A549 (cell line): Measurements from ENCODE around the gene RPS24. TPM values are rescaled to one million over a fixed set of nuclear protein-coding genes. Genes with fewer than 3 reads are reported as not detected.

Source experiments
- ATAC-seq, 2 experiments: fragments of 200-7000 bp in 1 of 2; fragments of >200 bp in 1 of 2; cut with Nextera tagmentation in 1 of 2; cut with Tn5 transposase in 1 of 2; 3 replicates each; pipeline versions ENCODE4 v1.8.0 to v1.9.1; 2018 to 2020; ENCODE audit warnings: mild to moderate bottlenecking in 1 of 2, moderate library complexity in 1 of 2
- CTCF ChIA-PET: fragments of 300-600 bp; sonication (Branson Sonifier 250); formaldehyde crosslinking; extraction: SDS; loops from one replicate; lab custom pipeline; 2021; ENCODE audit warnings: antibody characterized with exemption, inconsistent platforms; lab: Yijun Ruan, JAX
- POLR2A ChIA-PET: fragments of 350-600 bp; formaldehyde crosslinking; extraction: SDS; loops from one replicate; lab custom pipeline; 2021; ENCODE audit warnings: antibody characterized with exemption, inconsistent platforms; lab: Yijun Ruan, JAX
- DNase-seq, 2 experiments: peaks; one replicate each; pipeline versions ENCODE4 v3.0.0 to v3.0.0-alpha.2; 2011 to 2016; ENCODE audit warnings: low read depth in 1 of 2, low spot score in 1 of 2
- FAIRE-seq: peaks from 2 replicates; lab custom pipeline; 2011; peaks lifted over from hg19 to GRCh38; lab: Jason Lieb, UNC
- H3K27ac ChIP-seq, 2 experiments: fragments of >200 bp; sonication (Bioruptor Twin); formaldehyde crosslinking; 3 replicates each; pipeline ENCODE4 v1.5.1; 2016 to 2017
- H3K4me1 ChIP-seq: fragments of >200 bp; sonication (Bioruptor Twin); formaldehyde crosslinking; 3 replicates; pipeline ENCODE4 v1.6.1; 2016
- H3K4me2 ChIP-seq: fragments of >200 bp; sonication (Bioruptor Twin); formaldehyde crosslinking; 3 replicates; pipeline ENCODE4 v1.6.1; 2016
- H3K4me3 ChIP-seq: fragments of >200 bp; sonication (Bioruptor Twin); formaldehyde crosslinking; 3 replicates; pipeline ENCODE4 v1.5.1; 2016
- H3K9me3 ChIP-seq: fragments of >200 bp; sonication (Bioruptor Twin); formaldehyde crosslinking; 3 replicates; pipeline ENCODE4 v1.6.1; 2016
- ATOH8 ChIP-seq: fragments of 250-450 bp; sonication (Bioruptor Pico); IDR thresholded peaks from 2 replicates; pipeline ENCODE4 v1.5.0; 2020; ENCODE audit warnings: low read depth, mild to moderate bottlenecking, moderate library complexity
- BHLHE40 ChIP-seq: IDR thresholded peaks from 2 replicates; pipeline ENCODE4 v1.6.1; 2012; ENCODE audit warnings: low read depth, low read length, inconsistent platforms
- CBX2 ChIP-seq: fragments of 200-600 bp; sonication (generic); IDR thresholded peaks from 2 replicates; pipeline ENCODE4 v1.6.1; 2016; ENCODE audit warnings: low read depth, mild to moderate bottlenecking, borderline replicate concordance
- CEBPB ChIP-seq, 2 experiments: fragments of >200 bp in 1 of 2; sonication (Bioruptor Twin) in 1 of 2; formaldehyde crosslinking in 1 of 2; IDR thresholded peaks; 2 replicates each; pipeline ENCODE4 v1.6.1; 2012 to 2016
- CHD4 ChIP-seq: fragments of 200-600 bp; sonication (generic); IDR thresholded peaks from 2 replicates; pipeline ENCODE4 v1.6.1; 2016; ENCODE audit warnings: antibody characterized with exemption, mild to moderate bottlenecking, borderline replicate concordance
- E2F6 ChIP-seq: IDR thresholded peaks from 2 replicates; pipeline ENCODE4 v1.6.1; 2012; ENCODE audit warnings: low read depth, borderline replicate concordance
- GATA3 ChIP-seq: IDR thresholded peaks from 2 replicates; pipeline ENCODE4 v1.6.1; 2012; ENCODE audit warnings: borderline replicate concordance
- HDAC2 ChIP-seq: fragments of 200-600 bp; sonication (generic); IDR thresholded peaks from 2 replicates; pipeline ENCODE4 v1.6.1; 2016
- JUNB ChIP-seq: fragments of >200 bp; sonication (Bioruptor Twin); formaldehyde crosslinking; IDR thresholded peaks from 2 replicates; pipeline ENCODE4 v1.6.1; 2016
- KDM1A ChIP-seq: fragments of 200-600 bp; sonication (generic); IDR thresholded peaks from 2 replicates; pipeline ENCODE4 v1.6.1; 2016; ENCODE audit warnings: low read depth, mild to moderate bottlenecking
- KDM5A ChIP-seq: fragments of 200-600 bp; sonication (generic); IDR thresholded peaks from 2 replicates; pipeline ENCODE4 v1.6.1; 2016; ENCODE audit warnings: antibody characterized with exemption, mild to moderate bottlenecking
- MAFK ChIP-seq: fragments of 450-650 bp; IDR thresholded peaks from 2 replicates; pipeline ENCODE4 v1.6.1; 2014; ENCODE audit not compliant: partially characterized antibody
- MAX ChIP-seq: IDR thresholded peaks from 2 replicates; pipeline ENCODE4 v1.6.1; 2012
- MAZ ChIP-seq: fragments of 150-350 bp; IDR thresholded peaks from 2 replicates; pipeline ENCODE4 v1.6.1; 2014; ENCODE audit warnings: antibody characterized with exemption, low read depth, low read length, borderline replicate concordance
- POLR2A ChIP-seq: IDR thresholded peaks from 2 replicates; pipeline ENCODE4 v1.6.1; 2012; ENCODE audit warnings: mild to moderate bottlenecking, low read length
- POLR2AphosphoS2 ChIP-seq: conservative IDR thresholded peaks from 2 replicates; pipeline ENCODE4 v1.6.1; 2012; ENCODE audit warnings: low read length, improper control_type of control experiment, inconsistent platforms
- RARB ChIP-seq: fragments of 250-450 bp; sonication (Bioruptor Pico); IDR thresholded peaks from 2 replicates; pipeline ENCODE4 v1.8.0; 2021; ENCODE audit warnings: mild to moderate bottlenecking, moderate library complexity
- RNF2 ChIP-seq: fragments of 200-600 bp; sonication (generic); IDR thresholded peaks from 2 replicates; pipeline ENCODE4 v1.6.1; 2016; ENCODE audit warnings: low read depth, mild to moderate bottlenecking, antibody characterized with exemption, moderate library complexity, borderline replicate concordance
- SMC3 ChIP-seq: fragments of >200 bp; sonication (Bioruptor Twin); formaldehyde crosslinking; IDR thresholded peaks from 3 replicates; pipeline ENCODE4 v1.6.1; 2018; ENCODE audit warnings: inconsistent platforms
- ZC3H11A ChIP-seq: fragments of 450-650 bp; IDR thresholded peaks from 2 replicates; pipeline ENCODE4 v1.6.1; 2014; ENCODE audit warnings: antibody characterized with exemption, mild to moderate bottlenecking
- ZNF302 ChIP-seq: fragments of 250-450 bp; sonication (Bioruptor Pico); IDR thresholded peaks from 2 replicates; pipeline ENCODE4 v1.9.0; 2021; ENCODE audit warnings: inconsistent platforms, mild to moderate bottlenecking, moderate library complexity
- ZSCAN20 ChIP-seq: fragments of 250-450 bp; sonication (Bioruptor Pico); IDR thresholded peaks from 2 replicates; pipeline ENCODE4 v1.8.0; 2022; ENCODE audit warnings: mild to moderate bottlenecking, moderate library complexity
- WGBS: methylation state at CpG from one replicate; pipeline ENCODE4 v1.1.6; 2017; ENCODE audit errors: missing lambda C conversion rate; 5-methylcytosine and 5-hydroxymethylcytosine counted together
- polyA plus RNA-seq, 4 experiments: library from polyadenylated mRNA; depleted of rRNA in 3 of 4; stranded (reverse); fragments of >200 nt; fragmentation: RNase III in 1 of 4; extraction: RNeasy Plus Mini Kit Qiagen cat#74134 plus additional on column Dnase treatment in 1 of 4; gene quantifications; 2 replicates in 3 of 4; 3 replicates in 1 of 4; pipeline ENCODE4 v1.2.3, GENCODE V29; 2011 to 2017
- TF ChIP-seq, protein P1 (sequence below): fragments of >200 bp; sonication (Bioruptor Twin); formaldehyde crosslinking; IDR thresholded peaks from 2 replicates; pipeline ENCODE4 v1.6.1; 2016

RPS24 gene
- polyA plus RNA-seq, 2 of the 4 experiments (the other 2 are of a cell fraction): 4,263 to 5,509 TPM

DNA sequence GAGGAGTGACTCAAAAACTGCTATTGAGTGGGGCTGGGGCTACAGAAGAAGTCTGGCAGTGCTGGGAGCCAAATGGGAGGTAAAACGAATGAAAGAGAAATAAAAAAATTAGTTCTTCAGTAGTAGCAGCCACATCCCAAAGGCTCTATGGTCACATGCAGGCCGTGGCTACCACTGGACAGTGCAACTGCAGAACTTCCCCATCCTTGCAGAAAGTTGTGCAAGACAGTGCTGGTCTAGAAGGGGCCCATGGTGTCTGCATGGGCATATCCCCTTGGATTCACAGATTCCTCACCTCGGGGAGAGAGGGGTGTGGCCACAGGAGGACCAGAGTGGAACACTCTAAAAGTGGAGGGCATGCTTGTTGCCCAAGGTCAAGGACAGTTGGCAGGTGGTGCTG is 47.6 kb downstream of the RPS24 start:
- ChIA-PET CTCF (no interaction called here), POLR2A (no interaction called here)
- Histone ChIP-seq H3K27ac (no peak overlapping the region), H3K4me3 (no peak overlapping the region), H3K4me2 (no peak overlapping the region), H3K9me3 (no peaks in the 10 kb centered on the region), H3K4me1 (no peaks in the 10 kb centered on the region)
- FAIRE-seq: no peak
- 10% methylated on average over 3 of the region's 3 CpGs for WGBS
- no peak for ATAC-seq
- TF ChIP-seq HDAC2 (no peak), RNF2 (no peak), RARB (CRISPR knock-in tag) (no peak), ZSCAN20 (CRISPR knock-in tag) (no peak), POLR2AphosphoS2 (no peak), KDM5A (no peak), MAZ (no peak), CBX2 (no peak), ZC3H11A (no peak), BHLHE40 (no peak), GATA3 (no peak), POLR2A (no peak), CHD4 (no peak), SMC3 (no peak)
- TF ChIP-seq, protein P1, sequence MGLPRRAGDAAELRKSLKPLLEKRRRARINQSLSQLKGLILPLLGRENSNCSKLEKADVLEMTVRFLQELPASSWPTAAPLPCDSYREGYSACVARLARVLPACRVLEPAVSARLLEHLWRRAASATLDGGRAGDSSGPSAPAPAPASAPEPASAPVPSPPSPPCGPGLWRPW: no peak
- DNase-seq: no peak

DNA sequence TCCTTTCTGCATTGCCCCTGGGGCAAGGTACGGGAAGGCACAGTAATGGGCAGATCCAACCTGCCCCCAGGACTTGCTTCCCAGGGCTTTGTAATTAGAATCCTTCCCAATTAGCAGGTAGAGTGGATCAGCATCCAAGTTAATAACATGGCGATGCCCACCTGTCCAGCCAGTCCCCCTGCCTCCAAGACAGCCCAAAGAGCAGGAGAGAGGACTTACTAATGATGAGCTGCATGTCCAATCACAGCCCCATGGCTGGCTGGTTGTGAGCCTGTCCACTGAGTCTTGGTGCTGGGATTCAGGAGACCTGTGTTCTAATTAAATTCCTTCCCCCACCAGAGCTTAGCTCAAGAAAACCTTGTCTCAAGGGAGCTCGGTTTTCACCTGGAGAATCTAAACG is 49.0 kb downstream of the RPS24 start:
- FAIRE-seq (no peak), DNase-seq (no peak)

More for the DNA sequence above, 49.0 kb downstream of the RPS24 start:
- Histone ChIP-seq H3K27ac (no peak overlapping the region), H3K4me2 (no peak overlapping the region), H3K4me3 (no peak overlapping the region), H3K4me1 (no peaks in the 10 kb centered on the region), H3K9me3 (no peaks in the 10 kb centered on the region)
- POLR2A ChIA-PET: no interaction called here
- TF ChIP-seq ZNF302 (CRISPR knock-in tag) (no peak), ATOH8 (CRISPR knock-in tag) (no peak), MAFK (no peak), CEBPB (IDR thresholded peaks at IDR 0.05) (no peak), JUNB (no peak), E2F6 (no peak), MAX (no peak), ZC3H11A (no peak), CBX2 (no peak), KDM1A (no peak), POLR2A (no peak), BHLHE40 (no peak)
- WGBS: 32% methylated on average over 4 of the region's 4 CpGs
- no peak for ATAC-seq
- CTCF ChIA-PET: interaction anchor here (0.6 to 0.7 kb wide), 2 partner anchors 17 to 43 kb away, joined by 3 read pairs; no protein-coding TSS in a partner anchor

Other genes with a start within 250 kb of the RPS24 start
- gene DLG5, start 107.1 kb upstream of the RPS24 start, polyA plus RNA-seq (2011; rRNA removed): 17.0 and 23.3 TPM in 2 replicates
- gene DLG5, start 107.1 kb upstream of the RPS24 start, polyA plus RNA-seq (2017; fragmentation: RNase III; extraction: RNeasy Plus Mini Kit Qiagen cat#74134 plus additional on column Dnase treatment): 28.0 to 30.9 TPM (median 29.4 TPM) in 3 replicates
- 17.7 and 19.0 TPM in 2 replicates for gene POLR3A, start 4.3 kb upstream of the RPS24 start, polyA plus RNA-seq (2011; rRNA removed)
- 10.9 to 11.5 TPM (median 11.5 TPM) in 3 replicates for gene POLR3A, start 4.3 kb upstream of the RPS24 start, polyA plus RNA-seq (2017; fragmentation: RNase III; extraction: RNeasy Plus Mini Kit Qiagen cat#74134 plus additional on column Dnase treatment)